Omental fat pad (tissue), 4 donors: ENCODE measurements around the gene UPP1. TPM values are rescaled to one million over a fixed set of nuclear protein-coding genes. Genes with fewer than 3 reads are reported as not detected.

ENCODE experiments used
- ATAC-seq: fragments of 150-250 bp; one replicate; pipeline ENCODE4 v1.9.1; 2016; ENCODE audit warnings: mild to moderate bottlenecking, moderate library complexity; ENCODE audit not compliant: low FRiP score
- DNase-seq: peaks from one replicate; pipeline ENCODE4 v3.0.0-alpha.2; 2019; ENCODE audit warnings: low spot score
- total RNA-seq, 4 donors: library from RNA; depleted of rRNA; stranded (reverse); fragments of >200 nt; gene quantifications; one replicate each; pipeline ENCODE4 v1.1.0, GENCODE V29; 2016
- TF ChIP-seq, protein P1 (sequence below), 3 donors: fragments of 450-650 bp; IDR thresholded peaks; one replicate each; pipeline ENCODE4 v1.5.1; 2016 to 2017; ENCODE audit warnings: antibody characterized with exemption in 3 of 3, mild to moderate bottlenecking in 3 of 3, moderate library complexity in 2 of 3

Gene UPP1
- total RNA-seq: 100 to 1,000 TPM in 1 of 4 donors, 10 to 100 TPM in 3; 26.1 to 114 (median 32.6) TPM

DNA sequence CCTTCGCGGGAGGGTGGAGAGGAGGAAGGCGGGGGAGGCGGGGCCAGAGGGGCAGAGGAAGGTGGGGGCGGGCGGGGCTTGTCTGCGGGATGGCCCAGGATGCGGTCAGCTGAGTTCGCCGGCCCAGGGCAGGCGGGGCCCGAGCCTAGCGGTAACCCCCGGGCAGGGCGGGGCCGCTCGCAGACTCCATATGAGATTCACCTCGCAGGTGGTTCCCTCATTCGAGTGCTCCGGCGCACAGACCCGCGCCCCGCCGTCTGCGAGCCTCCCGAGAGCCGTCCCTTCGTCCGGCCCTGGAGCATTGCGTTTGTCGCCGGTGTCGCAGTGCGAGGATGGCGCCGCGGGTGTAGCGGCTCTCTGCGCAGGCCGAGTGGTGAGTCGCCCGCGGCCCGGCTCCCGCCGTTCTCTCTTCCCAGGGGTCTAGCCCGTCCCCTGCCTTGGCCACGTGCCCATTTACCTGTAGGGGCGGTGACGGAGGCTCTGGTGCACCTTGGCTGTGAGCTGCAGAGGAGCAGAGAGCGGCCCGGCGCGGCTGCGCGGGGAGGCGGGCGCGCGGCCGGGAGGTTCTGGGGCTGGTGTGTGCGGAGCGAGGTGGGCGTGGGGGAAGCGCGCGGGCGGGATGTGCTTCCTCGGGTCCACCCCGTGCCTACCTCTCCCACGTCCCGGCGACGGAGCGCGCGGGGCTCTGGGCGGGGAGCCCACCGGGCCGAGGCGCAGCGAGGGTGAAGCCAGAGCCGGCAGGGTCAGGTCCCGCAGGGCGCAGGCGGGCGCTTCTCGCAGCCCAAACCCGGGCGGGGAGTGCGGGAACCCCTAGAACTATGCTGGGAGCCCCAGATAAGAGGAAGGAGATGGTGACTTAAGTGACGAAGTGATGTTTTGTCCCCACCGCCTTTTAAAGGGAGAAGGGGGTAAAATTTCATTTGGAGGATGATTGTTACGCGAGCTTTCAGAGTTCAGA is at the start of gene UPP1:
TSS of gene UPP1 (plus strand) at position 220 of the 958 bp plus-strand sequence. CDS start 5,519 bp downstream, outside the sequence.
- TF ChIP-seq, protein P1, sequence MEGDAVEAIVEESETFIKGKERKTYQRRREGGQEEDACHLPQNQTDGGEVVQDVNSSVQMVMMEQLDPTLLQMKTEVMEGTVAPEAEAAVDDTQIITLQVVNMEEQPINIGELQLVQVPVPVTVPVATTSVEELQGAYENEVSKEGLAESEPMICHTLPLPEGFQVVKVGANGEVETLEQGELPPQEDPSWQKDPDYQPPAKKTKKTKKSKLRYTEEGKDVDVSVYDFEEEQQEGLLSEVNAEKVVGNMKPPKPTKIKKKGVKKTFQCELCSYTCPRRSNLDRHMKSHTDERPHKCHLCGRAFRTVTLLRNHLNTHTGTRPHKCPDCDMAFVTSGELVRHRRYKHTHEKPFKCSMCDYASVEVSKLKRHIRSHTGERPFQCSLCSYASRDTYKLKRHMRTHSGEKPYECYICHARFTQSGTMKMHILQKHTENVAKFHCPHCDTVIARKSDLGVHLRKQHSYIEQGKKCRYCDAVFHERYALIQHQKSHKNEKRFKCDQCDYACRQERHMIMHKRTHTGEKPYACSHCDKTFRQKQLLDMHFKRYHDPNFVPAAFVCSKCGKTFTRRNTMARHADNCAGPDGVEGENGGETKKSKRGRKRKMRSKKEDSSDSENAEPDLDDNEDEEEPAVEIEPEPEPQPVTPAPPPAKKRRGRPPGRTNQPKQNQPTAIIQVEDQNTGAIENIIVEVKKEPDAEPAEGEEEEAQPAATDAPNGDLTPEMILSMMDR (IDR thresholded peaks at IDR 0.05): no peak
- ATAC-seq: peak; percentile 77
- DNase-seq: peak; percentile 83

DNA sequence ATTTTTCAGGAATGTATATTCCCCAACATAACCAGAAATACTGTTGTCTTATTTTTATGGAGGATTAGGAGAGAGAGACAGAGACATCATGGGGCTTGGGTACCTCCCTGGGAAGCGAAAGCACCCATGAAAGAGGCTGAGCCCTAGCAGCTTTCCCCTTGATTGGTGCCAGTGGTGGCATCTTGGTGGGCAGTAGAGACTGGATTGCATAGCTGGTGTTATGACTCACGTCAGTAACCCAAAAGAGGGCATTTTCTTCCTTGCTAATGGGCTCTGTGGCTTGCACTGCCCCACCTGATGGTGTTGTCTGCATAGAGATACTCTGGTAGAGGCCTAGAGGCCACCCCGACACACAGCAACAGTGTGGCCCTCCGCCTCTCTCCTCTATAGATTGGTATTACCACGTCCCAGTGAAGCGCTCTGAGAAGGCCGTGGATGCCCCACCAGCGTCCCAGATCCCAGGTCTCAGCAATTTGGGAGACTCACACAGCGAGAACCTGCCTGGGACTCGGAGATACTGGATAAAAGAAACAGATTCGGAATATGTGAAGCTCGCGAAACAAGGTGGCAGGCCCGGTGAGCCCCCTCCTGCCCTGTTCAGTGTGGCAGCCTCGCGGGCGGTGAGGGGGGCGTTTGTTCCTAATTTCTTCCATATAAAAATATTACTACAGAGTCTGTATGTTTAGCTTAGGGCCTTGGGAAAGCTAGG is 48.0 kb upstream of the UPP1 start:
- no peak for ATAC-seq
- DNase-seq: no peak
- TF ChIP-seq, protein P1 (IDR thresholded peaks at IDR 0.05): no peak

DNA sequence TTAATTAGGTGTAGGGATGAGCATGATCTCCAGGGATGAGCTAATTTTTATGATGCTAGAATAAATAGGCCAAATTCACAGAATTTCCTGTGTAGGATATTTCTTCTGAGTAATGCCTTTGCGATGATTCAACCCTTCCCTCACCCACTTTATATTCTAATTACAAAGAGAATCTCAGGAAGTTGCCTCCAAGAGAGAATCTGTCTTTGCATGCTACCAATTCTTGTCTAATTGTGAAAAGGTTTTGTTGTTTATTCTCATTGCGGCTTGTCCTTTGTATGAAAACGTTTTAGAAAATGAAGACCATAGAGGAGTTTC is 47.5 kb upstream of the UPP1 start:
- no peak for ATAC-seq
- TF ChIP-seq, protein P1 (IDR thresholded peaks at IDR 0.05): no peak
- no peak for DNase-seq

DNA sequence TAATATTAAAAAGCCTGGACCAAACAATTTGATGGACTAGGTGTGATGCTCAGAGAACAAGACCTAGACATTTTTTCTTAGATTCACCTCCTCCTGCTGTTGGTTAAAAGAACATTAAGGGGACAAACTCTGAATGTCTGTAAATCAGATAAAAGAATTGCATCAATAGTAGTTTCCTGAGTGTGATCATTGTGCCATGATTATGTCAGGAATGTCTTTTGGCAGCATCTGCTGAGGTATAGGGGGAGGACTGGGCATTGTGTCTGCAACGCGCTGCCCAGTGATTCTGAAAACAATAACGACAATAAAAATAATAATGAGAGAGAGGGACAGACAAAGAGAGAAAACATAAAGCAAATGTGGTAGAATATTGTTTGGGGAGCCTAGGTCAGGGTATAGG is 46.8 kb upstream of the UPP1 start:
- TF ChIP-seq, protein P1 (IDR thresholded peaks at IDR 0.05): no peak
- ATAC-seq: no peak
- DNase-seq: no peak

DNA sequence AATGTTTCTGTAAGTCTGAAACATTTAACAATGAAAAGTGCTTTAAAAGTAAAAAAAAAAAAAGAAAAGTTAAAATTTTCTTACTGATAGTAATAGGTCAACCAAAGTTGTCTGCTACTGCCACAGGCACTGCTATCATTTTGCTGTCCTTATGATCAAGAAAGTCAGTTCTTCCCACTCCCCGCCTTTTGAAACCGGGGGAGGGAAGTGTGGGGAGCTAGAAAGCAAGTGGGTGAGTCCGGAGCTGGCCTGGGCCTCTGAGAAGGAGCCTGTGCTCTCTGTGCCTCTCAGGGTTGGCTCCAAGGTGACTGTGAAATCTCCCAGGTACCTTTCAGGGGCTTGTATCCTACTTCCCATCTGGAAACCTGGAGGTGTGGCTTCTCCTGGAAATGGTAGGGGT is 46.4 kb upstream of the UPP1 start:
- no peak for DNase-seq
- no peak for ATAC-seq

DNA sequence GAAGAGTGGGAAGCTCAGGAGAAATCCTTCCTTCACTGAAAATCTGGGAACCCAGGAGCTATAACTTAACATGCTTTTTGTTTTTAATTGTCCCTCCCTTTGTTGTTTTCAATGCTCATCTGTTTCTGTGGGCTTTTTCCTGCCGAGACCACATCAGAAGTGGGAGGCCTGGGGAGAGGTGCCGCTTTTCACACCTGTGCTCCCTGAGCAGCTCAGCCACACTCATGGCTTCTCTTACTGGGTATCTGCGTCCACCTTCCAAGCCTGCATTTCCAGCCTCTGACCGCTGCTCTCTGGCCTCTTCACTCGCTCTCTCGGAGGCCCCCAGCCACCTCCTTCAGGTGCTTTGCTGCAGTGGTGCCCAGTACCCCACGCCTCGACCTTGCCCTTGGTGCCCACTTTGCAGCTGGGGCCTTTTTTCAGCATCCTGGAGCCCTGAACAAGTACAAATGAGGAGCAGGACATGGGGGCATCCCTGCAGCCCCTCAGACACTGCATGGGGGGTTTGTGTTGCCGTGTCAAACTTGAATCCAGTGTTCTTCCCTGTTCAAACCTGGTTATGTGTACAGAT is 43.8 kb upstream of the UPP1 start:
- TF ChIP-seq, protein P1 (IDR thresholded peaks at IDR 0.05): no peak
- no peak for DNase-seq
- ATAC-seq: no peak

More for the DNA sequence above, 46.4 kb upstream of the UPP1 start:
- TF ChIP-seq, protein P1 (IDR thresholded peaks at IDR 0.05): no peak
